H1 (cell line): ENCODE data around the gene BSCL2. TPM values are rescaled to one million over a fixed set of nuclear protein-coding genes. Genes with fewer than 3 reads are reported as not detected.
A peak's percentile ranks its signal among the peaks of the same experiment; 100 is the strongest.

ENCODE experiments used
- BRCA1 ChIP-seq: IDR thresholded peaks from 2 replicates; pipeline ENCODE4 v1.6.1; 2012; ENCODE audit warnings: low read depth, low read length, improper control_type of control experiment
- CBX8 ChIP-seq: fragments of 300-800, 300-1000 bp; sonication (generic); IDR thresholded peaks from 2 replicates; pipeline ENCODE4 v1.7.1; 2016; ENCODE audit warnings: low read depth, low read length, borderline replicate concordance
- CHD2 ChIP-seq: IDR thresholded peaks from 2 replicates; pipeline ENCODE4 v1.6.1; 2012; ENCODE audit warnings: low read length, improper control_type of control experiment
- CREB1 ChIP-seq: IDR thresholded peaks from 2 replicates; pipeline ENCODE4 v1.6.1; 2012; ENCODE audit warnings: inconsistent platforms
- CTBP2 ChIP-seq: IDR thresholded peaks from 2 replicates; pipeline ENCODE4 v1.7.0; 2011; ENCODE audit warnings: borderline replicate concordance, mild to moderate bottlenecking, moderate library complexity, mixed read lengths, low read length; ENCODE audit not compliant: insufficient read depth, insufficient read length
- CTCF ChIP-seq, 3 experiments: IDR thresholded peaks; 1 replicate in 2 of 3; 2 replicates in 1 of 3; pipeline versions ENCODE4 v1.5.1 to v1.6.1; 2011; ENCODE audit warnings: low read length in 3 of 3, mild to moderate bottlenecking in 3 of 3, inconsistent platforms in 2 of 3, low read depth in 1 of 3, moderate library complexity in 1 of 3; ENCODE audit not compliant: insufficient read depth in 1 of 3; ENCODE audit errors: control extremely low read depth in 1 of 3
- GABPA ChIP-seq: IDR thresholded peaks from 2 replicates; pipeline ENCODE4 v1.6.1; 2011; ENCODE audit warnings: mild to moderate bottlenecking, low read length, moderate library complexity, borderline replicate concordance; ENCODE audit not compliant: insufficient read depth
- JUN ChIP-seq: IDR thresholded peaks from 2 replicates; pipeline ENCODE4 v1.6.1; 2011; ENCODE audit warnings: low read depth, mild to moderate bottlenecking, improper control_type of control experiment, low read length
- JUND ChIP-seq: IDR thresholded peaks from 2 replicates; pipeline ENCODE4 v1.6.1; 2011; ENCODE audit warnings: mild to moderate bottlenecking, improper control_type of control experiment, low read length
- KDM4A ChIP-seq: IDR thresholded peaks from one replicate; pipeline ENCODE4 v1.7.1; 2012; ENCODE audit warnings: low read depth, mild to moderate bottlenecking, moderate library complexity, low read length, inconsistent platforms; ENCODE audit not compliant: severe bottlenecking
- KDM5A ChIP-seq: fragments of 200-600 bp; IDR thresholded peaks from 2 replicates; pipeline ENCODE4 v1.7.1; 2012; ENCODE audit warnings: mild to moderate bottlenecking, low read length, inconsistent platforms, mixed read lengths
- POU5F1 ChIP-seq: IDR thresholded peaks from 2 replicates; pipeline ENCODE4 v1.6.1; 2011; ENCODE audit warnings: low read depth, mild to moderate bottlenecking, low read length, moderate library complexity
- RXRA ChIP-seq: IDR thresholded peaks from 2 replicates; pipeline ENCODE4 v1.6.1; 2011; ENCODE audit warnings: low read depth, mild to moderate bottlenecking, low read length, moderate library complexity; ENCODE audit not compliant: insufficient read depth
- SAP30 ChIP-seq: fragments of 300-600 bp; sonication (generic); IDR thresholded peaks from 2 replicates; pipeline ENCODE4 v1.7.1; 2012; ENCODE audit warnings: low read length, moderate library complexity, mild to moderate bottlenecking, inconsistent platforms; ENCODE audit not compliant: insufficient read depth, insufficient replicate concordance
- SP4 ChIP-seq: IDR thresholded peaks from 2 replicates; pipeline ENCODE4 v1.6.1; 2012; ENCODE audit warnings: low read length, inconsistent platforms
- SRF ChIP-seq: IDR thresholded peaks from 2 replicates; pipeline ENCODE4 v1.6.1; 2011; ENCODE audit warnings: mild to moderate bottlenecking, low read depth, low read length, moderate library complexity
- TAF7 ChIP-seq: optimal IDR thresholded peaks from 2 replicates; pipeline ENCODE3; 2011; ENCODE audit warnings: low read depth, mild to moderate bottlenecking, inconsistent platforms, low read length, moderate library complexity, borderline replicate concordance
- TCF12 ChIP-seq: IDR thresholded peaks from 2 replicates; pipeline ENCODE4 v1.6.1; 2011; ENCODE audit warnings: low read depth, mild to moderate bottlenecking, low read length
- ZNF274 ChIP-seq: IDR thresholded peaks from 2 replicates; pipeline ENCODE4 v1.7.0; 2012; ENCODE audit warnings: low read length, borderline replicate concordance; ENCODE audit errors: extremely low read depth
- polyA plus RNA-seq, 7 experiments: library from polyadenylated mRNA; depleted of rRNA in 3 of 7; stranded (reverse) in 5 of 7; unstranded in 2 of 7; fragments of >200 nt in 5 of 7; fragments of 200-250 nt in 2 of 7; gene quantifications; 1 replicate in 5 of 7; 2 replicates in 1 of 7; 4 replicates in 1 of 7; pipeline versions ENCODE4 v1.2.1 to v1.2.3, GENCODE V29; 2011 to 2013; ENCODE audit warnings: missing spikeins in 2 of 7, mixed read lengths in 2 of 7
- total RNA-seq: library from RNA; stranded (reverse); fragmentation: NEBNext Ultra II Directional; extraction: Animal tissue kit (Norgen Biotek cat#: 25700); gene quantifications from 2 replicates; pipeline ENCODE4 v1.2.1, GENCODE V29; 2021
- TF ChIP-seq, protein P1 (sequence below): IDR thresholded peaks from 2 replicates; pipeline ENCODE4 v1.6.1; 2012; ENCODE audit warnings: low read length, inconsistent platforms

BSCL2 gene
- total and polyA plus RNA-seq, 2 of the 8 experiments (the other 6 are each of a cell fraction or from before 2014, with no cell fraction given) = 59.5 to 264 TPM

- TF ChIP-seq, protein P1, sequence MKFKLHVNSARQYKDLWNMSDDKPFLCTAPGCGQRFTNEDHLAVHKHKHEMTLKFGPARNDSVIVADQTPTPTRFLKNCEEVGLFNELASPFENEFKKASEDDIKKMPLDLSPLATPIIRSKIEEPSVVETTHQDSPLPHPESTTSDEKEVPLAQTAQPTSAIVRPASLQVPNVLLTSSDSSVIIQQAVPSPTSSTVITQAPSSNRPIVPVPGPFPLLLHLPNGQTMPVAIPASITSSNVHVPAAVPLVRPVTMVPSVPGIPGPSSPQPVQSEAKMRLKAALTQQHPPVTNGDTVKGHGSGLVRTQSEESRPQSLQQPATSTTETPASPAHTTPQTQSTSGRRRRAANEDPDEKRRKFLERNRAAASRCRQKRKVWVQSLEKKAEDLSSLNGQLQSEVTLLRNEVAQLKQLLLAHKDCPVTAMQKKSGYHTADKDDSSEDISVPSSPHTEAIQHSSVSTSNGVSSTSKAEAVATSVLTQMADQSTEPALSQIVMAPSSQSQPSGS = peak; percentile 90
- TF ChIP-seq TAF7 = peak; percentile 42
- TF ChIP-seq SP4 = peak; percentile 80; the same call in 1 of the 2 replicates
- TF ChIP-seq KDM4A = no peak
- no peak for TF ChIP-seq RXRA
- TF ChIP-seq CREB1 = peak; percentile 84
- 0 out of 2 replicates have a peak, but pooled peaks have one; percentile 17 for TF ChIP-seq GABPA
- TF ChIP-seq SAP30 = peak; percentile 86
- peak; percentile 99 for TF ChIP-seq JUND
- no peak for TF ChIP-seq ZNF274
- TF ChIP-seq TCF12 = peak; percentile 61; the same call in 1 of the 2 replicates
- TF ChIP-seq KDM5A = no peak
- TF ChIP-seq BRCA1 = peak; percentile 53; the same call in 1 of the 2 replicates
- peak; percentile 93 for TF ChIP-seq CTBP2
- no peak for TF ChIP-seq CTCF (IDR thresholded peaks at IDR 0.05; ENCODE audit: control extremely low read depth in 1 of 3, insufficient read depth in 1 of 3, low read depth in 1 of 3, low read length in 3 of 3)
- peak; percentile 82 for TF ChIP-seq CHD2
- no peak for TF ChIP-seq POU5F1
- no peak; the same call in 1 of the 2 replicates for TF ChIP-seq JUN
- TF ChIP-seq CBX8 = no peak
- TF ChIP-seq SRF = no peak
Measured at GRCh38 chr11:62707277-62707861, at the start of gene BSCL2, which contains the start of gene GNG3 (continued).
